Keratinocyte (primary cell): ENCODE results near the gene TARM1.

ENCODE experiments used
- EZH2 ChIP-seq: IDR thresholded peaks from one replicate; pipeline ENCODE4 v1.6.1; 2012; ENCODE audit warnings: inconsistent platforms, mild to moderate bottlenecking, low read length, moderate library complexity
- TF ChIP-seq, protein P1 (sequence below), 3 experiments: IDR thresholded peaks in 1 of 3; conservative IDR thresholded peaks in 1 of 3; optimal IDR thresholded peaks in 1 of 3; 2 replicates in 2 of 3; 3 replicates in 1 of 3; pipeline versions ENCODE3 to v1.5.1; 2011; ENCODE audit warnings: low read length in 3 of 3, mild to moderate bottlenecking in 3 of 3, moderate library complexity in 2 of 3, control low read depth in 1 of 3, inconsistent platforms in 1 of 3; ENCODE audit not compliant: insufficient read depth in 2 of 3; ENCODE audit errors: extremely low read depth in 1 of 3

DNA sequence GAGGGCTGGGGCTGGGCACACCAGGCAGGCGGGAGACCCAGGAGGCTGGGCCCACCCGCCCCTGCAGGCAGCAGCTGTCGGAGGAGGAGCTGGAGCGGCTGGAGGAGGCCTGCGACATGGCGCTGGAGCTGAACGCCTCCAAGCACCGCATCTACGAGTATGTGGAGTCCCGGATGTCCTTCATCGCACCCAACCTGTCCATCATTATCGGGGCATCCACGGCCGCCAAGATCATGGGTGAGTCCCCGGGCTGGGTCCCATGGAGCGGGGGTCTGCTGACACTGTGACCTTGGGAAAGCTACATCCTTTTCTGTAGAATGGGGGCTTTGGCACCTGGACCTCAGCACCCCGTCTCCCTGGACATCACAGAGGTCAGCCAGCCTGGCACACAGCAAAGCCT lies 42.5 kb upstream of the TARM1 start:
- TF ChIP-seq, protein P1, sequence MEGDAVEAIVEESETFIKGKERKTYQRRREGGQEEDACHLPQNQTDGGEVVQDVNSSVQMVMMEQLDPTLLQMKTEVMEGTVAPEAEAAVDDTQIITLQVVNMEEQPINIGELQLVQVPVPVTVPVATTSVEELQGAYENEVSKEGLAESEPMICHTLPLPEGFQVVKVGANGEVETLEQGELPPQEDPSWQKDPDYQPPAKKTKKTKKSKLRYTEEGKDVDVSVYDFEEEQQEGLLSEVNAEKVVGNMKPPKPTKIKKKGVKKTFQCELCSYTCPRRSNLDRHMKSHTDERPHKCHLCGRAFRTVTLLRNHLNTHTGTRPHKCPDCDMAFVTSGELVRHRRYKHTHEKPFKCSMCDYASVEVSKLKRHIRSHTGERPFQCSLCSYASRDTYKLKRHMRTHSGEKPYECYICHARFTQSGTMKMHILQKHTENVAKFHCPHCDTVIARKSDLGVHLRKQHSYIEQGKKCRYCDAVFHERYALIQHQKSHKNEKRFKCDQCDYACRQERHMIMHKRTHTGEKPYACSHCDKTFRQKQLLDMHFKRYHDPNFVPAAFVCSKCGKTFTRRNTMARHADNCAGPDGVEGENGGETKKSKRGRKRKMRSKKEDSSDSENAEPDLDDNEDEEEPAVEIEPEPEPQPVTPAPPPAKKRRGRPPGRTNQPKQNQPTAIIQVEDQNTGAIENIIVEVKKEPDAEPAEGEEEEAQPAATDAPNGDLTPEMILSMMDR (optimal IDR thresholded peaks at IDR 0.05 in 1 of 3, IDR thresholded peaks at IDR 0.05 in 1 of 3, conservative IDR thresholded peaks at IDR 0.05 in 1 of 3; ENCODE audit: extremely low read depth in 1 of 3, insufficient read depth in 2 of 3, low read length in 3 of 3): no peak
- TF ChIP-seq EZH2: no peak
